HUDEP-2 (cell line): ENCODE results near the gene SRMS.
A peak's percentile ranks its signal among the peaks of the same experiment; 100 is the strongest.

ENCODE experiments used
- DNase-seq, 76 experiments: peaks; one replicate each; lab custom pipeline; 2025; ENCODE audit not compliant: unreplicated experiment in 76 of 76; lab: John Stamatoyannopoulos, UW

The SRMS gene, protein sequence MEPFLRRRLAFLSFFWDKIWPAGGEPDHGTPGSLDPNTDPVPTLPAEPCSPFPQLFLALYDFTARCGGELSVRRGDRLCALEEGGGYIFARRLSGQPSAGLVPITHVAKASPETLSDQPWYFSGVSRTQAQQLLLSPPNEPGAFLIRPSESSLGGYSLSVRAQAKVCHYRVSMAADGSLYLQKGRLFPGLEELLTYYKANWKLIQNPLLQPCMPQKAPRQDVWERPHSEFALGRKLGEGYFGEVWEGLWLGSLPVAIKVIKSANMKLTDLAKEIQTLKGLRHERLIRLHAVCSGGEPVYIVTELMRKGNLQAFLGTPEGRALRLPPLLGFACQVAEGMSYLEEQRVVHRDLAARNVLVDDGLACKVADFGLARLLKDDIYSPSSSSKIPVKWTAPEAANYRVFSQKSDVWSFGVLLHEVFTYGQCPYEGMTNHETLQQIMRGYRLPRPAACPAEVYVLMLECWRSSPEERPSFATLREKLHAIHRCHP

DNA sequence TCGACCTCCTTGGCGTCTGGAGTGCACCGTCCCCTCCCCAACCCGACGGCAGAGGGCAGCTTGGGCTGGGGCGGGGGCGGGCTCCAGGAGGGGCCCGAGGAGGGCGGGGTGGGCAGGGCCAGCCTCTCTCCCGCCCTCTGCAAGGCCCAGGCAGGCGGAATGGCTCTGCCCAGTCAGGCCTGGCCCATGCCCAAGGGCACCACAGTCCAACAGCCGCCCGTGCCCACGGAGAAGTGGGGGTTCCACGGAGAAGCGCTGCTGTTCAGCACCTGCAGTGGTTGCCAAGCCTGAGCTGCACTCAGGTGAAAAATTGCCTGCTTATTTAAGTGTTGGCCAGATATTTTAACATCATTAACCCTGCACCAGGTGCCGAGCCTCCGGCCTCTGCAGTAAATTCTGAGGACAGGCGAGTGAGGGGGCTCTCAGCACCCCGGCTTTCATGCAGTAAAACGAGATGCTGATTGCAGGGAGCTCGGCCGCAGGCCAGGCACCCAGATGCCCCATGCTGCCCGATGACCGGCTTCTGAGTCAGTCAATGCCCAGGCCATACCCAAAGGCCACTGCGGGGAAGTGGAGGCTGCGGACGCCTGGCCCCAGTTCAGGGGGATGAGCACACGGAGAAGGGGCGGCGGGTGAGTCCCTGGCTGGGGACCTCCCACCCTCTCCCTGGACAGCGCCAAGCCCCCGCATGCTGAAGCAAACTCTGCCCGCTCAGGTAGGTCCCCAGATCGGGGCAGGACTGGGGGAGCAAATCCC lies at the start of gene SRMS:
Gene SRMS, minus strand, starts transcription at position 25 of the 756 bp plus-strand sequence. CDS start 286 bp downstream, outside the sequence.
- DNase-seq: peak in 2 of 76 experiments; percentile 12 to 18

DNA sequence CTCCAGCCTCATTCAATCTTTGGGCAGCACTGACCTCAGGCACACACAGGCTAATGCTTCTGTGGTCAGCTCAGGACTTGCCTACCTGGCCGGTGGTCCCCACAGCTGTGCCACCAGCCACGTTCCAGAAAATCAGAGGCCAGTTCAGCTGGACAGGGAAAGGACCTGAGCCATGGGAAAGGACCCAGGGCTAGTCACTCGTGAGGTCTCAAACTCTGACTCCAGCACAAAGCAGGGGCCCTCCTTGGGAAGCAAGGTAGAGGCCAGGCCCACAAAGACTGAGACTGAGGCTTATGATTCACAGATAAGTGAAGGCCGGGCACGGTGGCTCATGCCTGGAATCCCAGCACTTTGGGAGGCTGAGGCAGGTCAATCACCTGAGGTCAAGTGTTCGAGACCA lies 48.9 kb upstream of the SRMS start:
- no peak for DNase-seq

DNA sequence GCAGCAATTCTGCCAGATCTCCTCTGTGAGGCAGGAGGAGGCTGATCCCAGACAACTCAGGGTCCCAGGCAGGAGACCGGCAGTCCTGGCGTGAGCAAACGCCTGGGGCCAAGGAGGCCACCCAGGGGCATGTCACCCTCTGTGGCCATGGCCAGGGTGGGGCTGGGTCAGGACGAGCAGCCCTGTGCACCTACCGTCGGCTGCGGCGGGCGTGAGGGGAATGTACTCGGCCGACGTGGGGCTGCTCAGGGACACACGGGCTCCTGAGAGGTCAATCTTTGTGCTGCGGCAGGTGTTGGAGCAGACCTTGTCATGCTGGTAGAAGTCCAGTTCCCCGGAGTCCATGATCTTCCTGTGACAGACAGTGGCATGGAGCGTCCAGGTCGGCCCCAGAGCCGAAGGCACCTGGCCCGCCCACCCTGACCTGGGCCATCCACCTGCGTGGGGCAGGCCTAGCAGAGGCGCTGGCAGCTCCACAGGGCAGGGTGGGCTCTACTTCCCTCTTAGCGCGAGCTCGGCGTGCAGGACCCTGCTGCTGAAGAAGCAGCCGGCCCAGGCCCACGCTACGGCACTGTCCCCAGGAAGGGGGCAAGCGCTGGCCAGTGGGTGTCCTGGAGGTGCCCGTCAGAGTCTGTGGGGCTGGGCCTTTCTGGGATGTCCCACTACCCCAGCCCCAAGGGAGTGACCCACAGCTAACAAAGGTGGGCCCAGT lies 48.0 kb upstream of the SRMS start:
- no peak for DNase-seq

DNA sequence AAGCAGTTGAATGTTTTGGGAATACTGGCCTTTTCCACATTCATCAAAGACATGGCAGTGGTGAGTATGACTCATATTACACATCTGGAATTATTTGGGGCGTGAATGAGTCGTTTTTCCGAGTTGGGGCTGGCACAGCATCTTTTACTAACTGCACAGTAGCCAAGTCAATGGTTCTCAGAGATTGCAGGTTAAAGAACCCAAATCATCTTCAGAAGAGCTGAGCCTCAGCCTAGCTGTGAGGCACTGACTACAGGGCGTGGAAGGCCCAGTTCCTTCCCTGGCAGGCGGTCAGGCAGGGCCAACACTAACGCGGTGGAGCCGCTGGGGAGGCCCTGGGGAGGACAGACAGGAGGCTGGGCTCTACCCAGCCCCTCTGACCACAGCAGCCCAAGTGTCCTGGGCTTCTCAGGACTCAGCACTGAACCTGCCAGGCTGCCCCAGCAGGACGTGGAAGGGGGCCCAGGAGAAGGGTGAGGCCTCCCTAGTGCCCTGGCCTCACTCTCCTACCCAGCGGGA lies 46.6 kb upstream of the SRMS start:
- no peak for DNase-seq

DNA sequence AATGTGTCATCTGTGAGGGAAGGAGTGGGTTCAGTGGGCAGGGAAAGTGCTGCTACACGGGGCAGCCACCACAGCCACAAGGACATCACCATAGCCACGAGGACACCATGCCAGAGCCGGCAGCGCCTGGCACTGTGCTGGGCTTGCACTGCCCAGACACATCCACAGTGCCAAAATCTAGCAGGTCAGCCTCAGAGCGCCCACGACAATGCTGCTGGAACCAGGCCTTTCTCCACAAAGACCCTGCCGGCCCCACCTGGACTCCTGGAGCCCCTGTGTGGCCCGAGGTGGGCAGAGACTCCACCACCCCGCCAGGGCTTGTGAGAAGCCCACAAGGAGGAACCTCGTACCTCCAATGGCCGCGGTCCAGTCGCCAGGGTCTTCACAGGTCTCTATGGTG lies 45.1 kb upstream of the SRMS start:
- no peak for DNase-seq

DNA sequence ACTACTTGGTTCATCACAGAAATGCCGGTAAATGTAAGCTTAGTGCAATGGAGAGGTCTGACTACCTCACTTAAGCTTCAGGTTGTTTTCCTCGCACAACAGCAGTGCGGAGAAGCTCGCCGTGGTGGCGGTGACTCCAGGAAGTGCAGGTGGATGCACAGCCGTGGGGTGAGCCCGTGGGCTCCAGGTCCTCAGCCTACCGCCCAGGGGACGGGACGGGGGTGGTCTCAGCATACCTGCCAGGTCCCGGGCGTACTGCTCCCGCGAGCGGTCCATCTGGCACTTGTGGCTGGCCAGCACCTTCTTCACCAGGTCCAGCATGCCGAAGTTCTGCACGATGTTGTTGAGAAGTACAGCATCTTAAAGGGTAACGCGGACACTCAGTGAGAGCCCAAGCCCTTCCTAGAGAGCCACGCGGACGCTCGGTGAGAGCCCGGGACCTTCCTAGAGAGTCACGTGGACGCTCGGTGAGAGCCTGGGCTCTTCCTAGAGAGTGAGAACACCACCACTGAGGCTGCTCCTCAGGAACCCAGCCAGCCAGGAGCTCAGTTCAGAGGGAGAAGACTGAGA lies 44.3 kb upstream of the SRMS start:
- no peak for DNase-seq

DNA sequence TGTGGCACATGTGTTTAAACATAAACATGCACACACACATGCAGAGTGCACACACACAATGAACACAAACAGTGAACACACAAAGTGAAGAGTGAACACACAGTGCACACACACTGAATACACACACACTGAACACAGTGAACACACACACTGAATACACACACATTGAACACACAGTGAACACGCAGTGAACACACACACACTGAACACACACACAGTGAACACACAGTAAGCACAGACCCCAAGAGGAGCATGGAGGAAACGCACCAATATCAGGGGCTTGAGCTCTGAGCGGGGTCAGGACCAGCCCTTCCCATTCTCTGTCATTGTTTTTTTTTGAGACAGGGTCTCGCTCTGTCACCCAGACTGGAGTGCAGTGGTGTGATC lies 43.6 kb upstream of the SRMS start:
- no peak for DNase-seq

DNA sequence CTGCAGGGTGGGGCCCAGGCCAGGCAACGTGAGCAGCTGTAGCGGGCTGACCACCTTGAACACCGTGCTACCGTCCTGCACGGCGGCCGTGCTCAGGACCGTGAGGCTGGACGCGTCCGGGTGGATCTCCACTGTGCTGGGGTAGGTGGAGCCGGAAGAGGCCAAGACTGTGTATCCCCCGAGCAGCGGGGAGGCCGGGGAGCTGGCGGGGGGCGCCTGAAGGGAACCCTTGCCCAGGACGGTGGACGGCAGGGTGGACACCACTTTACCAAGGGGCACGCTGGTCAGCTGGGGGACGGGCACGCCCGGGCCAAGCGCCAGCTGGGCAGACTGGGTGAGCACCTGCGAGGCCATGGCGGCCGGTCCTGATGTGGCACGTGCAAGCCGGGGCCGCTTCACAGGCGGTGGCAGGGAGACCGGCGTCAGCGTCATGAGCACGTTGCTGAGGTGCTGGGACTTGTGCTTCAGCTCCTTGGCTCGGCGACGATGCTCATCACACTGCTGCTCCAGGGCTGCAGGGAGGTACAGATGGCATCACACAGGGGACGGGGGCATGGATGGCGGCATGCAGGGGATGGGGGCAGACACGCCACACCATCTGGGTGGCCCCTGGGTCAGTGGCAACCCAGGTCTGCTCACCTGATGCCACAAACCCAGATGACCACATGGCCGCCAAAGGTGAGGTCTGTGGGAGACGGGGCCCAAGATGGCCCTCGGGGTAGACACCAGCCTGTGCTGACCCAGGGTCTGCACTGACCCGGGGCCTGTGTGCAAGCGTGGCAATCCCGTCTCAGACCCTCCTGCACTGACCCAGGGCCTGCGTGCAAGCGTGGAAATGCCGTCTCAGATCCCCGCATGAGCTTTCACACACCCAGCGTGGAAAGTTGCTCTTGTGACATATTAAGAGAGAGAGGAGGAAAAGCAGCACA lies 42.9 kb upstream of the SRMS start:
- DNase-seq: no peak

DNA sequence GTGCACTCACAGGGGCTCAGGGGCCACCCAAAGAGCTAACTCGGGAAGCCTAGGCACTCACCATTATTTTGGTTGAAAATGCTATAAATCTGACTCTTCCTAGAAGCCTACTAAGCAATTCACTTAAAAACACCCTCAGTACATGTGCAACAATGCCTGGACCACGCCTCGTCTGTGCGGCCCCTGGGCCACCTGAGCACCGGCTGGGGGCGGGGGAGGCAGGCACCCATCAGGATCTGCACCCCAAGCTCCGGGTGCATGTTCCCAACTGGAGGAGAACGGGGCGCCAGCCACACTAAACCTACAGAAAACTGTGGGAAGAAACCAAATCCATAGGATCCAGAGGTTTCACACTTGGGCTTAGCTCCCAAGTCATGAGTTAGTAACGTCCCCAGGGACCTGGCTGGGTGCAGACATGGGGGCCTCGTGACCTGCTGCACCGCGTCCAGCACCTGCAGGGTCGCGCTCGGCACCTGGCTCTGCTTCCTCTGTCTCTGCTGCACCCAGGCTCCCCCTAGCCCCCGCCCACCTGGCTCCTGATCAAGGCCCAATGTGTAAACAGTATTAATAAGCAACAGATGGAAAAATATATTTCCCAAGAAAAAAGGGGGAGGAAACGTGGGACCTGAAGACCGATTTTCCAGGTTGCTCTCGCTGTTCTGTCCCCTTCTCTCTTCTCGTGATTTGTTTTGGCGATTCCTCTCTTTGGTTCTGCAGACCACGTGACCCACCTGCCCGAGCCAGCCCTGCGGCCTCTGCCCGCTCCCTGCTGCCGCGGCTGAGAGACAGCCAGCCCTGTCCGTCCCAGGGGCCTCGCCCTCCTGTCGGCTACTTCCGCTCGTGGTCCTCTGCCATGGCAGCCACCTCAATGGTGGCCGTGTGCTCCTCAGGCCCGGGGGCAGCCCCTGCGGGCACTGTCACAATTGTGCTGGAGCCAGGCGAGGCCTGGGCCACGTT lies 42.0 kb upstream of the SRMS start:
- no peak for DNase-seq

DNA sequence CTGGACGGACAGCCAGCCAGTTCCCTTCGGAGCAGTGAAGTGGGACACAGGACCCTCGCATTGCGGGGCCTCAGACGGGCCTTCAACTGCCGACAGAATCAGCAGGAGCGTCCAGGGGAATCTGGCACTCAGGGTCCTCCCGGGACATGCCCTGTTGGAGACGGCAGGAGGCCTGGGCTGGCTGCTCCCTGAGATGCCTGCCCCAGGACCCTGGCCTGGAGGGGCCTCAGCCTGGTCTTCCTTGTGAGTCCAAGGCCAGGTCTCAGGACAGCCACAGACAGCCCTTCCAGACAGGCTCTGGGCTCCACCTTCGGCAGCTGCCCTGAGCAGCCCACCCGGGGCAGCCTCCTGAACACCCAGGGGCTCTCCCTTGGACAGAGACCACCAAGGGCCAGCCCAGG lies 41.1 kb upstream of the SRMS start:
- no peak for DNase-seq

DNA sequence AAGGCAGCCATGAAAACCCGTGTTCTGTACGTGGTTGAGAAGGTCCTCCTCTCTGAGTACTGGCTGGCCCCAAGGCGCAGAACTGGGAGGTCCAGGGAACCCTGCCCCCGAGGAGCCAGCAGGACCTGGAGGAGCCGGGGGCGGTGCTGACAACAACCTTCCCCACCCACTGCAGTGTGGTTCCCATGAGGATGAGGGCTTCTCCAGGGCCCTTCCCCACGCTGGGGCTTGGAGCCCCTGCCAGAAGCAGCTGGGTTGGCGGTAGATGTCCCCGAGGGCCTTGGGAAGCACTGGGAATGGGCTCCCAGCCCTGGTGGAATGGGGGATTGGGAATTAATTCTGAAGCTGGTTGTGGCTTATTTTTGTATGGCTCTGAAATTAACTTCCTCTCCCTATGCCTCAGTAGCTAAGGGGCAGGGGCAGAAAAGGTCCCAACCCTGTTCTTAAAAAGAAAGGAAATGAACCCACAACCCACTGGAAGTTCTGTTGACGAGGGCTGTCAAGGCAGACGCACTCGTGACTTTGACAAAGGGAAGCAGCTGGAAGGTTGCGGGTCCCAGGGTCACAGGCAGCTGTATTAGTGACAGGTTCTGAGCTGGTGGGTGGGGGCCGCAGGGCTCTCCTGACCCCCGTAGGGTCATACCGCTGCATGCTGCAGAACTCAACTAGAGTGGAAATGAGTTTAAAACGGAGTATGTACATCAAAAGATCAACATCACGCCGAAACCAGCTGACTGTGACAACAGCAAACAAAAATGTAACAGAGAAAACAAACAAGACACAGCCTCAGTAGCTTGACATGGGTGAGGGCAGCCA lies 40.4 kb upstream of the SRMS start:
- no peak for DNase-seq

DNA sequence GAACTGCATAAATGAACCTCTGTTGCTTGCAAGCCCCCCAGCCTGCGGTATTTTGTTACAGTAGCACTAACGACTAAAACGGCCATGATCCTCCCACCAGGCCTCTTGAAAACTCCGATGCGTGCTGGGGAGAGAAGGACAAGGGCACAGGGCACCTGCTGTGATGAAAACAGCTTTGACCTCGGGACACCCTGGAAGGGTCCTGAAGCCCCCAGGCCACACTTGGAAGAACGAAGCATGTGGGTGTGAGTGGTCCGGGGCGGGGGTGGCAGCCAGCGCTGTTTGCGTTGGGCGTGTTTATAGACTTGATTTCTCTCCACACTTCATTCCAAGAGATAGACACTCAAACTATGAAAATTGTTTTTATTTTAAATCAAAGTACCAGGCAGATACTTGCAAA lies 39.7 kb upstream of the SRMS start:
- no peak for DNase-seq

DNA sequence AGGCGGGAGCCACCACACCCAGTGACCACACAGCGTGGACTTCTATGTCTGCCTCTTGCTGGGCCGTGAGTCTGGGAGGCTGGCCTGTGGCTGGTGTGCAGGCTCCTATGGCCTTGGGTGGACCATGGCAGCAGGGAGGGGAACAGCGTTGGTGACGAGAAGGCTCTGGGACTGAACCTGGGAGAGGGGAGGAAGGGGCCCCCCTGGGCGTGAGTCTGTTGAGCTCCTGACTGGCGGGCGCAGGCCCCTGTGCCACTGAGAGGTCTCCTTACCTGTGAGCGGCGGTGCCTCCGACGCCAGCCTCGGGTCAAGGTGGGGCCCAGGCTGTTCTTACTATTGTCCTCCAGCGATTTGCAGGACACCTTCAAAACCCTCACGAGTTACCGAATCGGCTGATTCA lies 39.2 kb upstream of the SRMS start:
- DNase-seq: no peak

DNA sequence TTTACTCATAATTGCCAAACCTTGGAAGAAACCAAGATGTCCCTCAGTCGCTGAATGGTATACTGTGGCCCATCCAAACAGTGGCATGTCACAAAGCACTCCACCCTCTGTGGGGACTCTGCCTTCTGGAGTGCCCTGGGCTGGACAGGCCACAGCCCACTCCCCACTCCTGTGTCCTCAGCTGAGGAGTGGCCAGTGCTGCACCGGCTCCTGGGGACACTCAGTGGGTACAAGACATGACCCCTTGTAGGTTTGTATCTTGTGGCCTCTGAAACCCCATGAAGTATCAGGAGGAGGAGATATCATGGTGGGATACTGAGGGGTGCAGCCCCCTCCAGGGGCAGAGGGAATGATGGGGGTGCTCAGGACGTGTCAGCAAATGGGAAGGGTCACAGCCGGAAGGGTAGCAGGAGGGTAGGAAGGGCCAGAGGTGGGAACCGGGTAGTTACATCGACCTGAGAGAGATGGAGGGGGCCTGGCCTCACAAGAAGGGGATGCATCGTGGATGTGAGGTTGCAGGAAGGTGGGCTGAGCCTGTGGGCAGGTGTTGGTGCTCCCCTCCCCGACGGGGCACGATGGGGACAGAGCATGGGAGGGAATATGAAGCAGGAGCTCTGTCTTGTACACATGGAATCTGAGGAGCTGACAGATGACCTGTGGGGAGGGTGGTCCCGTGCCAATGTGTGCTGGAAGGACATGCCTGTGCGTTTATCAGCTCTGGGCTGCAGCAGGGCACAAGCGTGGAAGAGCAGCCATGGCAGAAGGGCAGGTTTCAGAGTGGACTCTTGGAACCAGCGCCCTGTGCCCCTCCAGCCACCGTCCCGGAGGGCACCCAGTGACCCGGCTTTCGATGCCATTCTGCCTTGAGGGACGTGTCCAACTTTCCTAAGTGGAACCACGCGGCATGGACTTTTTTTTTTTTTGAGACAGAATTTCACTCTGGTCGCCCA lies 38.3 kb upstream of the SRMS start:
- no peak for DNase-seq

DNA sequence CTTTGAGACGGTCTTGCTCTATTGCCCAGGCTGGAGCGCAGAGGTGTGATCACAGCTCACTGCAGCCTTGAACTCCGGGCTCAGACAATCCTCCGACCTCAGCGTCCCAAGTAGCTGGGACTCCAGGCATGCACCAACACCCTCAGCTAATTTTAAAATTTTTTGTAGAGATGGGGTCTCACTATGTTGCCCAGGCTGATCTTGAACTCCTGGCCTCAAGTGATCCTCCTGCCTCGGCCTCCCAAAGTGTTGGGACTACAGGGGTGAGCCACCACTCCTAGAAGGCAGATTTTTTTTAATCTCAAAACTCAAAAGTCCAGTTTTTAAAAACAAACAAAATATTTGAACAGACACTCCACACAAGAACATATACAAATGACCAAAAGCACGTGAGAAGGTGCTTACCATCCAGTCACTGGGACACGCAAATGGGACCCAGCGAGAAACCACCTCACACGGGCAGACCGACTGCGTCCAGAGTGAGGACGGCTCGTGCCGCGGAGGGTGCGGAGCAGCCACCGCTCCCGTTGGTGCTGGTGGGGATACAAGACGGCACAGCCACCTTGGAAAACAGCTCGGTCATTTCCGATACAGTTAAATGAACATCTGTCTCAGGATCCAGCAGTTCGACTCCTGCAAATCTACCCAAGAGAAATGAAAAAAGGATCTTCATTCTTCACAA lies 35.0 kb upstream of the SRMS start:
- DNase-seq: no peak
